HepG2 (cell line): ENCODE measurements around the gene HCFC1R1. TPM values are rescaled to one million over a fixed set of nuclear protein-coding genes. Genes with fewer than 3 reads are reported as not detected.

Experiments
- FOXA3 ChIP-seq: IDR thresholded peaks from 2 replicates; pipeline ENCODE4 v1.6.1; 2016; ENCODE audit warnings: missing genetic modification reagents, missing compliant biosample characterization
- FOXP1 ChIP-seq, 2 experiments: fragments of 450-650 bp in 1 of 2; IDR thresholded peaks; 2 replicates each; pipeline ENCODE4 v1.6.1; 2017 to 2018; ENCODE audit warnings: antibody characterized with exemption in 1 of 2
- HDAC1 ChIP-seq: sonication (generic); formaldehyde crosslinking; IDR thresholded peaks from 2 replicates; pipeline ENCODE4 v1.5.1; 2020; ENCODE audit warnings: mild to moderate bottlenecking, missing genetic modification reagents
- HOXA3 ChIP-seq: sonication (generic); formaldehyde crosslinking; IDR thresholded peaks from 2 replicates; pipeline ENCODE4 v1.5.0; 2020; ENCODE audit warnings: missing genetic modification reagents
- IRF2 ChIP-seq: IDR thresholded peaks from 2 replicates; pipeline ENCODE4 v1.6.1; 2018; ENCODE audit warnings: missing genetic modification reagents, missing compliant biosample characterization
- MEIS1 ChIP-seq: sonication (generic); formaldehyde crosslinking; IDR thresholded peaks from 2 replicates; pipeline ENCODE4 v1.9.0; 2021; ENCODE audit warnings: mild to moderate bottlenecking, missing genetic modification reagents, moderate library complexity, borderline replicate concordance
- PITX1 ChIP-seq: sonication (generic); formaldehyde crosslinking; IDR thresholded peaks from 2 replicates; pipeline ENCODE4 v1.5.1; 2020; ENCODE audit warnings: mild to moderate bottlenecking, missing genetic modification reagents
- SP5 ChIP-seq: IDR thresholded peaks from 2 replicates; pipeline ENCODE4 v1.6.1; 2016; ENCODE audit warnings: low read depth, borderline replicate concordance
- ZFYVE20 ChIP-seq: sonication (generic); formaldehyde crosslinking; IDR thresholded peaks from 2 replicates; pipeline ENCODE4 v1.8.0; 2023; ENCODE audit warnings: low read depth, mild to moderate bottlenecking, moderate library complexity, missing genetic modification reagents, borderline replicate concordance
- ZKSCAN5 ChIP-seq: sonication (generic); formaldehyde crosslinking; IDR thresholded peaks from 2 replicates; pipeline ENCODE4 v1.5.1; 2020; ENCODE audit warnings: mild to moderate bottlenecking, missing genetic modification reagents
- ZNF335 ChIP-seq: sonication (generic); formaldehyde crosslinking; IDR thresholded peaks from 2 replicates; pipeline ENCODE4 v1.4.0; 2020; ENCODE audit warnings: missing genetic modification reagents
- ZNF350 ChIP-seq: sonication (generic); formaldehyde crosslinking; IDR thresholded peaks from 2 replicates; pipeline ENCODE4 v1.4.0; 2020; ENCODE audit warnings: mild to moderate bottlenecking, low read depth, missing genetic modification reagents, borderline replicate concordance
- ZNF543 ChIP-seq: sonication (generic); formaldehyde crosslinking; IDR thresholded peaks from 2 replicates; pipeline ENCODE4 v1.4.0; 2020; ENCODE audit warnings: mild to moderate bottlenecking, missing genetic modification reagents
- ZNF589 ChIP-seq: sonication (generic); formaldehyde crosslinking; conservative IDR thresholded peaks from 2 replicates; pipeline ENCODE4 v1.8.0; 2022; ENCODE audit warnings: mild to moderate bottlenecking, moderate library complexity, missing genetic modification reagents
- polyA plus RNA-seq, 8 experiments: library from polyadenylated mRNA; depleted of rRNA in 3 of 8; stranded (reverse) in 7 of 8; unstranded in 1 of 8; fragments of >200 nt; fragmentation: Illumina TruSeq in 4 of 8; extraction: Trizol in 4 of 8; gene quantifications; 2 replicates each; pipeline versions ENCODE4 v1.2.1 to v1.2.3, GENCODE V29; 2011 to 2016; ENCODE audit warnings: low read depth in 4 of 8, missing spikeins in 1 of 8, mixed read lengths in 1 of 8; ENCODE audit not compliant: insufficient read depth in 1 of 8
- total RNA-seq, 5 experiments: library from RNA; depleted of rRNA; stranded (reverse); fragments of >200 nt; fragmentation: Illumina TruSeq; extraction: Trizol; gene quantifications; 2 replicates each; pipeline ENCODE4 v1.2.3, GENCODE V29; 2016; ENCODE audit warnings: low read depth in 1 of 5
- TF ChIP-seq, protein P1 (sequence below): IDR thresholded peaks from 2 replicates; pipeline ENCODE4 v1.6.1; 2012; ENCODE audit warnings: inconsistent platforms
- TF ChIP-seq, protein P2 (sequence below): IDR thresholded peaks from 2 replicates; pipeline ENCODE4 v1.4.0; 2020; ENCODE audit warnings: mild to moderate bottlenecking, missing genetic modification reagents
- TF ChIP-seq, protein P3 (sequence below): sonication (generic); formaldehyde crosslinking; IDR thresholded peaks from 2 replicates; pipeline ENCODE4 v1.5.0; 2020; ENCODE audit warnings: mild to moderate bottlenecking, missing genetic modification reagents, borderline replicate concordance

Gene HCFC1R1
- total and polyA plus RNA-seq, 2 of the 13 experiments (the other 11 are each of a cell fraction or from before 2014, with no cell fraction given) = 13.8 to 16.1 TPM

DNA sequence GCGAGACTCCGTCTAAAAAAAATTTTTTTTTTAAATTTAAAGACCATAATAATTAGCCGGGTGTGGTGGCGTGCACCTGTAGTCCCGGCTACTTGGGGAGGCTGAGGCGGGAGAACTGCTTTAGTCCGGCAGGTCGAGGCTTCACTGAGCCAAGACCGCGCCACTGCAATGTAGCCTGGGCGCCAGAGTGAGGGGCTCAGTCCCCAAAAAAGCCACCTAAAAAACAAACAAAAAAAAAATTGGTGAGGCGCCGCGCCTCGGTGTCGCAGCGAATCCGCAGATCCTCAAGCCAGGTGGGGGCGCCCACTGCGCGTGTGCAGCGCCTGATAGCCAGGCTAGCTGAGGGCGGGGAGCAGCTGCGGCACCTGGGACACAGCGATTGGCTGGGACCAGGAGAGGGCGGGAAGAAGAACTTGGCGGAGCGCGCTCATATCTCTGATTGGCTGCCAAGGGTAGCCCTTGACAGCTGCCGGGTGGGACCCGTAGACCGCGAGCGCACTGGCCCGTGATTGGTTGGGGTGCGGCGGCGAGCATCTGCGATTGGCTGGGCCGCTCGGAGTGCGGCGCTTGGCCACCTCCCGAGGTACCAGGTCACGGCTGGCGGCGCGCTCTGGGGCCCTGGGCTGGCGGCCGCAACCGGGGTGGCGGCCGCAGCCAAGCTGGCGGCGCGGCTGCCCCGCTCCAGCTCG lies 20.0 kb downstream of the HCFC1R1 start (continued):
- TF ChIP-seq ZNF335 (0 out of 2 replicates have a peak, but pooled peaks have one; percentile 29), HDAC1 (CRISPR knock-in tag) (peak; percentile 74), IRF2 (CRISPR knock-in tag) (peak; percentile 73; the same call in 1 of the 2 replicates), ZFYVE20 (CRISPR knock-in tag) (no peak), PITX1 (CRISPR knock-in tag) (peak; percentile 50; the same call in 1 of the 2 replicates), HOXA3 (CRISPR knock-in tag) (peak; percentile 48; the same call in 1 of the 2 replicates), FOXA3 (peak; percentile 35; the same call in 1 of the 2 replicates), SP5 (peak; percentile 61; the same call in 1 of the 2 replicates), MEIS1 (peak; percentile 93; the same call in 1 of the 2 replicates), ZKSCAN5 (no peak), ZNF589 (CRISPR knock-in tag) (no peak), ZNF350 (CRISPR knock-in tag) (peak; percentile 62; the same call in 1 of the 2 replicates), ZNF543 (CRISPR knock-in tag) (0 out of 2 replicates have a peak, but pooled peaks have one; percentile 31), FOXP1 (IDR thresholded peaks at IDR 0.05) (no peak), FOXP1 (CRISPR knock-in tag; IDR thresholded peaks at IDR 0.05) (0 out of 2 replicates have a peak, but pooled peaks have one; percentile 13)
- TF ChIP-seq, protein P1, sequence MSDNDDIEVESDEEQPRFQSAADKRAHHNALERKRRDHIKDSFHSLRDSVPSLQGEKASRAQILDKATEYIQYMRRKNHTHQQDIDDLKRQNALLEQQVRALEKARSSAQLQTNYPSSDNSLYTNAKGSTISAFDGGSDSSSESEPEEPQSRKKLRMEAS = peak; percentile 79
- TF ChIP-seq, protein P2, sequence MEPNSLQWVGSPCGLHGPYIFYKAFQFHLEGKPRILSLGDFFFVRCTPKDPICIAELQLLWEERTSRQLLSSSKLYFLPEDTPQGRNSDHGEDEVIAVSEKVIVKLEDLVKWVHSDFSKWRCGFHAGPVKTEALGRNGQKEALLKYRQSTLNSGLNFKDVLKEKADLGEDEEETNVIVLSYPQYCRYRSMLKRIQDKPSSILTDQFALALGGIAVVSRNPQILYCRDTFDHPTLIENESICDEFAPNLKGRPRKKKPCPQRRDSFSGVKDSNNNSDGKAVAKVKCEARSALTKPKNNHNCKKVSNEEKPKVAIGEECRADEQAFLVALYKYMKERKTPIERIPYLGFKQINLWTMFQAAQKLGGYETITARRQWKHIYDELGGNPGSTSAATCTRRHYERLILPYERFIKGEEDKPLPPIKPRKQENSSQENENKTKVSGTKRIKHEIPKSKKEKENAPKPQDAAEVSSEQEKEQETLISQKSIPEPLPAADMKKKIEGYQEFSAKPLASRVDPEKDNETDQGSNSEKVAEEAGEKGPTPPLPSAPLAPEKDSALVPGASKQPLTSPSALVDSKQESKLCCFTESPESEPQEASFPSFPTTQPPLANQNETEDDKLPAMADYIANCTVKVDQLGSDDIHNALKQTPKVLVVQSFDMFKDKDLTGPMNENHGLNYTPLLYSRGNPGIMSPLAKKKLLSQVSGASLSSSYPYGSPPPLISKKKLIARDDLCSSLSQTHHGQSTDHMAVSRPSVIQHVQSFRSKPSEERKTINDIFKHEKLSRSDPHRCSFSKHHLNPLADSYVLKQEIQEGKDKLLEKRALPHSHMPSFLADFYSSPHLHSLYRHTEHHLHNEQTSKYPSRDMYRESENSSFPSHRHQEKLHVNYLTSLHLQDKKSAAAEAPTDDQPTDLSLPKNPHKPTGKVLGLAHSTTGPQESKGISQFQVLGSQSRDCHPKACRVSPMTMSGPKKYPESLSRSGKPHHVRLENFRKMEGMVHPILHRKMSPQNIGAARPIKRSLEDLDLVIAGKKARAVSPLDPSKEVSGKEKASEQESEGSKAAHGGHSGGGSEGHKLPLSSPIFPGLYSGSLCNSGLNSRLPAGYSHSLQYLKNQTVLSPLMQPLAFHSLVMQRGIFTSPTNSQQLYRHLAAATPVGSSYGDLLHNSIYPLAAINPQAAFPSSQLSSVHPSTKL (CRISPR knock-in tag) = peak; percentile 28; the same call in 1 of the 2 replicates
- TF ChIP-seq, protein P3, sequence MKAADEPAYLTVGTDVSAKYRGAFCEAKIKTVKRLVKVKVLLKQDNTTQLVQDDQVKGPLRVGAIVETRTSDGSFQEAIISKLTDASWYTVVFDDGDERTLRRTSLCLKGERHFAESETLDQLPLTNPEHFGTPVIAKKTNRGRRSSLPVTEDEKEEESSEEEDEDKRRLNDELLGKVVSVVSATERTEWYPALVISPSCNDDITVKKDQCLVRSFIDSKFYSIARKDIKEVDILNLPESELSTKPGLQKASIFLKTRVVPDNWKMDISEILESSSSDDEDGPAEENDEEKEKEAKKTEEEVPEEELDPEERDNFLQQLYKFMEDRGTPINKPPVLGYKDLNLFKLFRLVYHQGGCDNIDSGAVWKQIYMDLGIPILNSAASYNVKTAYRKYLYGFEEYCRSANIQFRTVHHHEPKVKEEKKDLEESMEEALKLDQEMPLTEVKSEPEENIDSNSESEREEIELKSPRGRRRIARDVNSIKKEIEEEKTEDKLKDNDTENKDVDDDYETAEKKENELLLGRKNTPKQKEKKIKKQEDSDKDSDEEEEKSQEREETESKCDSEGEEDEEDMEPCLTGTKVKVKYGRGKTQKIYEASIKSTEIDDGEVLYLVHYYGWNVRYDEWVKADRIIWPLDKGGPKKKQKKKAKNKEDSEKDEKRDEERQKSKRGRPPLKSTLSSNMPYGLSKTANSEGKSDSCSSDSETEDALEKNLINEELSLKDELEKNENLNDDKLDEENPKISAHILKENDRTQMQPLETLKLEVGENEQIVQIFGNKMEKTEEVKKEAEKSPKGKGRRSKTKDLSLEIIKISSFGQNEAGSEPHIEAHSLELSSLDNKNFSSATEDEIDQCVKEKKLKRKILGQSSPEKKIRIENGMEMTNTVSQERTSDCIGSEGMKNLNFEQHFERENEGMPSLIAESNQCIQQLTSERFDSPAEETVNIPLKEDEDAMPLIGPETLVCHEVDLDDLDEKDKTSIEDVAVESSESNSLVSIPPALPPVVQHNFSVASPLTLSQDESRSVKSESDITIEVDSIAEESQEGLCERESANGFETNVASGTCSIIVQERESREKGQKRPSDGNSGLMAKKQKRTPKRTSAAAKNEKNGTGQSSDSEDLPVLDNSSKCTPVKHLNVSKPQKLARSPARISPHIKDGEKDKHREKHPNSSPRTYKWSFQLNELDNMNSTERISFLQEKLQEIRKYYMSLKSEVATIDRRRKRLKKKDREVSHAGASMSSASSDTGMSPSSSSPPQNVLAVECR = peak; percentile 81; the same call in 1 of the 2 replicates
